Measurements from ENCODE around the gene ASNSD1.
"Not testable (repeated sequence)": the region's sequence is repeated elsewhere in the genome, so short reads cannot be mapped to it uniquely, and the experiment has no call there.

ASNSD1 gene

GRCh38 chr2:189629531-189630453 lies 31.5 kb upstream of the ASNSD1 start:
- in situ Hi-C loops (cut with HindIII; ENCODE audit: low pct_unique_long_range_greater_than_20kb, low sequenced_read_pairs): no loop called here
- no peak for TF ChIP-seq JUND (IDR thresholded peaks at IDR 0.05; ENCODE audit: low read depth)
- no peak for DNase-seq (ENCODE audit: low read depth in 1 of 2, low spot score in 1 of 2)

DNA sequence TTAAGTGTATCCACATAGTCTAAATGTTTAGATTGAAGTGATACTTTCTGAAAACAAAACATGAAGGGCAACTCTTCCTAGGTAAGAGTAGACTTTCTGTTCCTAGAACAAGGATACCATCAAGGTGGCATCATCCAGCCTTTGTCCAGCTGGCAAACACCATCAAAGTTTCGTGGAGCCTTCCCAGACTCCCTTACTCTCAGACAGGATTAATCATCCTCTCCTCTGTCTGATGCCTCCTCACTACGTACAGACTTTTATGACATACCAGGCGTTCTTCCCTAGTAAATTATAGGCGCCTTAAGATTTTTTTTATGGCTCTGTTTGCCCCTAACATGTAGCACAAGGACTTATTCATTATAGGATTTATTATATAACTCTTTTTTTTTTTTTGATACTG lies 29.4 kb upstream of the ASNSD1 start:
- peak in 1 of 2 experiments; percentile 31 for DNase-seq (ENCODE audit: low read depth in 1 of 2, low spot score in 1 of 2)
- no peak for TF ChIP-seq JUND (IDR thresholded peaks at IDR 0.05; ENCODE audit: low read depth)
- in situ Hi-C loops (cut with HindIII; ENCODE audit: low pct_unique_long_range_greater_than_20kb, low sequenced_read_pairs): no loop called here

DNA sequence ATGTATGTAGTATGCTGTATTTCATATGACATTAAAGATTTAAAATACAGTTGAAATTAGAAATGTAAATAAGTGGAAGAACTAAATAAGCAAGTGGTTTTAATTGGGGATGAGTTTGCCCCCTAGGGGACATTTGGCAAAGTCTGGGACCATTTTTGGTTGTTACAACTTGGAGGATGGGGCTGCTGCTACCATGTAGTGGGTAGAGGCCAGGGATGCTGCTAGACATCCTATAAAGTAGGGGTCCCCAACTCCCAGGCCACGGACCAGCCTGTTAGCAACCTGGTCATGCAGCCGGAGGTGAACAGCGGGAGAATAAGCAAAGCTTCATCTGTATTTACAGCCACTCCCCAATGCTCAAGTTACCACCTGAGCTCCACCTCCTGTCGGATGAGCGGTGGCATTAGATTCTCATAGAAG lies 27.9 kb upstream of the ASNSD1 start:
- TF ChIP-seq JUND (IDR thresholded peaks at IDR 0.05; ENCODE audit: low read depth): no peak
- peak in 1 of 2 experiments; percentile 59 for DNase-seq (ENCODE audit: low read depth in 1 of 2, low spot score in 1 of 2)
- in situ Hi-C loops (cut with HindIII; ENCODE audit: low pct_unique_long_range_greater_than_20kb, low sequenced_read_pairs): no loop called here

DNA sequence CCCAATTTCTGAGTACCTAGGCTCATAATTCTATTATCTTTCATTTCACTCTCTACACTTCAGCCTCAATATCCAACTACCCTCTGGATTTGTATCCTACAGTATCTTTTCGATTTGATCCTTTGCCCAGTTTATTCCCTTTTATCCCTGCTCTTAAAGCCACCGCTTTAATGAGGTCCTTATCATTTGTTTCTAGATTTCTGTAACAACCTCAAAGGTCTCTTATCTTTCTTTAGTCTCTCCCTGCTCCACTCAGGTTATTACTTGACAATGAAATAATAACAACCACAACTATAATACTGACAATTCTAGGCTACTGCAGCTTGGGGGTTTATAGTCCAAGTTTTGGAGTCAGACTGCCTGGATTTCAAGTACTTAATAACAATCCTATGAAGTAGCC lies 25.9 kb upstream of the ASNSD1 start:
- TF ChIP-seq JUND (IDR thresholded peaks at IDR 0.05; ENCODE audit: low read depth): no peak
- in situ Hi-C loops (cut with HindIII; ENCODE audit: low pct_unique_long_range_greater_than_20kb, low sequenced_read_pairs): no loop called here
- no peak for DNase-seq (ENCODE audit: low read depth in 1 of 2, low spot score in 1 of 2)

GRCh38 chr2:189638301-189639006 lies 22.8 kb upstream of the ASNSD1 start:
- no peak for DNase-seq (ENCODE audit: low read depth in 1 of 2, low spot score in 1 of 2)
- TF ChIP-seq JUND (IDR thresholded peaks at IDR 0.05; ENCODE audit: low read depth): no peak
- in situ Hi-C loops (cut with HindIII; ENCODE audit: low pct_unique_long_range_greater_than_20kb, low sequenced_read_pairs): no loop called here

DNA sequence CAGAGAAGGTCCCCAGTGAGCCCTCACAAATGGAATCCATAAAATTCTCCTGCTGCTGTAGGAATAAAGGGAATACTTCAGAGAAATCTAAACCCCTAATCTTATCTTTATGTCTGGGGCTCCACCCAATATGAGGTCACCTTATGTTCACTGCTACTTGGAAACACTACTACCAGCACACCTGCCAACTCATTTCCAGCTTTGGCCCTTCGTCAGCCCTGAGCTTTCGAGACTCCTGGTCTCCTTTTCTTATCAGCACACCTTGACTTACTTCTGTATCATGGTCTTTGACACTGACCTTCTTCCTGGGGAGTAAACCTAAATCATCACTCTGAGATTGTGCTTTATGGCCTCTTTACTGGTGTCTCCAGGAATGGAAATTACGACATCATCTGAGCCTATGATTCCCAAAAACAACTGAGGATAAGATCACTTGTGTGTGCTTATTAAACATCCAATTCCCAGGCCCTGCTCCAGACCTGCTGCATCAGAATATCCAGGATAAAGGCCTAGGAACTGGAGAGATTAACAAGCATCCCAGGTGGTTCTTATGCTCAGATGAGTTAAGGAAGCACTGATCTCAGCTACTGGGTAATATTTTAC lies 22.2 kb upstream of the ASNSD1 start:
- in situ Hi-C loops (cut with HindIII; ENCODE audit: low pct_unique_long_range_greater_than_20kb, low sequenced_read_pairs): no loop called here
- no peak for TF ChIP-seq JUND (IDR thresholded peaks at IDR 0.05; ENCODE audit: low read depth)
- no peak for DNase-seq (ENCODE audit: low read depth in 1 of 2, low spot score in 1 of 2)

- in situ Hi-C loops (cut with HindIII; ENCODE audit: low pct_unique_long_range_greater_than_20kb, low sequenced_read_pairs): no loop called here
- peak in 1 of 2 experiments; percentile 86 for DNase-seq (ENCODE audit: low read depth in 1 of 2, low spot score in 1 of 2)
- no peak for TF ChIP-seq JUND (IDR thresholded peaks at IDR 0.05; ENCODE audit: low read depth)
Observed at GRCh38 chr2:189641002-189641401, 20.3 kb upstream of the ASNSD1 start.

GRCh38 chr2:189641590-189641989 lies 19.7 kb upstream of the ASNSD1 start:
- no peak for DNase-seq (ENCODE audit: low read depth in 1 of 2, low spot score in 1 of 2)
- no peak for TF ChIP-seq JUND (IDR thresholded peaks at IDR 0.05; ENCODE audit: low read depth)
- in situ Hi-C loops (cut with HindIII; ENCODE audit: low pct_unique_long_range_greater_than_20kb, low sequenced_read_pairs): no loop called here

GRCh38 chr2:189646521-189646920 lies 14.7 kb upstream of the ASNSD1 start:
- no peak for DNase-seq (ENCODE audit: low read depth in 1 of 2, low spot score in 1 of 2)
- in situ Hi-C loops (cut with HindIII; ENCODE audit: low pct_unique_long_range_greater_than_20kb, low sequenced_read_pairs): no loop called here
- TF ChIP-seq JUND (IDR thresholded peaks at IDR 0.05; ENCODE audit: low read depth): no peak

DNA sequence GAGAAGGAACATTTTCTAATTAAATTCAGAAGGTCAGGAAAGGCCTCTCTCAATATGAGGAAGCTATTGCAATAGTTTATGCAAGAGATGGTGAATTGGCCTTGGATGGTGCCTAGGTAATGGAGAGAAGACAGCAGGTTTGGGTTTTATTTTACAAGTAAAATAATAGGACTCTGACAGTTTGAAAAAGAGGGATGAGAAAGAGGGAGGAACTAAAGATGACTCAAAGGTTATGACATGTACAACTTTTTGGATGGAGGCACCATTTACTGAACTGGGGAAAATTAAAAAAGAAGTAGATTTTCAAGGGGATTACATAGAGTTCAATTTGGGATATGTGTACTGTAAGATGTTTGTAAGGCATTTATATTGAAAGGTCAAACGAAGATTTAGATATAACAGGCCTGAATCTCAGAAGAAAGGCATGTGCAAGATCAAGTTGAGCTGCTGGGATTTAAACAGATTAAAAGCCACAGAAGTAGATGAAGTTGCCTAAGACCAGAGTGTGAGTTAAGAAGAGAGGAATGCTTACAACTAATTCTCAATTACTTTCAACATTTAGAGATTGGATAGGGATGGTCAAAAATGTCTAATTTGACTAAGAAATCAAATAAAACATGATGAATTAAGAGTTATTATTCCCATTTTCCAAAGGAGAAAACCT lies 12.3 kb upstream of the ASNSD1 start:
- TF ChIP-seq JUND (IDR thresholded peaks at IDR 0.05; ENCODE audit: low read depth): no peak
- DNase-seq (ENCODE audit: low read depth in 1 of 2, low spot score in 1 of 2): no peak

DNA sequence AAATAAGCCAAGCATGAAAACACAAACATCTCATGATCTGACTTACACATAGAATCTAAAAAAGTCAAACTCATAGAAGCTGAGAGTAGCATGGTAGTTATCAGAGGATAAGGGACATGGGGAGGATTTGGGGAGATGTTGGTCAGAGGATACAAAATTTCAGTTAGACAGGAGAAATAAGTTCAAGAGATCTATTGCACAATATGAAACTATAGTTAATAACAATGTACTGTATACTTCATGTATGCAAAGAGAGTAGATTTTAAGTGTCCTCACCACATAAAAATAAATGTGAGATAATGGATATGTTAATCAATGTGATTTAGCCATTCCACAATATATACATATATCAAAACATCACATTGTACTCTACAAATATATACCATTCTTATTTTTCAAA lies 10.0 kb upstream of the ASNSD1 start:
- TF ChIP-seq JUND (IDR thresholded peaks at IDR 0.05; ENCODE audit: low read depth): no peak
- in situ Hi-C loops (cut with HindIII; ENCODE audit: low pct_unique_long_range_greater_than_20kb, low sequenced_read_pairs): no loop called here
- no peak for DNase-seq (ENCODE audit: low read depth in 1 of 2, low spot score in 1 of 2)

More for the DNA sequence above, 12.3 kb upstream of the ASNSD1 start:
- in situ Hi-C loops (cut with HindIII; ENCODE audit: low pct_unique_long_range_greater_than_20kb, low sequenced_read_pairs): no loop called here

DNA sequence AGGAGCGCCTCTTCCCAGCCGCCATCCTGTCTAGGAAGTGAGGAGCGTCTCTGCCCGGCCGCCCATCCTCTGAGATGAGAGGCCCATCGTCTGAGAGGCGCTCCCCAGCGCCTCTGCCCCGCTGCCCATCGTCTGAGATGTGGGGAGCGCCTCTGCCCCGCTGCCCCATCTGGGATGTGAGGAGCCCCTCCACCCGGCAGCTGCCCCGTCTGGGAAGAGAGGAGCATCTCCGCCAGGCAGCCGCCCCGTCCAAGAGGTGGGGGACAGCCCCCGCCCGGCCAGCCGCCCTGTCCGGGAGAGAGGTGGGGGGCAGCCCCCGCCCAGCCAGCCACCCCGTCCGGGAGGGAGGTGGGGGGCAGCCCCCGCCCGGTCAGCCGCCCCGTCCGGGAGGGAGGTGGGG lies 7.8 kb upstream of the ASNSD1 start:
- in situ Hi-C loops (cut with HindIII; ENCODE audit: low pct_unique_long_range_greater_than_20kb, low sequenced_read_pairs): not testable (repeated sequence)

More for the DNA sequence above, 7.8 kb upstream of the ASNSD1 start:
- DNase-seq (ENCODE audit: low read depth in 1 of 2, low spot score in 1 of 2): not testable (repeated sequence)
